WTC11 (cell line): ENCODE results near the gene RAD51. TPM values are rescaled to one million over a fixed set of nuclear protein-coding genes. Genes with fewer than 3 reads are reported as not detected.

Source experiments
- ATAC-seq: fragments of 200-7000 bp; cut with Tn5 transposase; 2 replicates; pipeline ENCODE4 v1.10.0; 2021; ENCODE audit warnings: mild to moderate bottlenecking, moderate library complexity
- CTCF ChIA-PET: fragments of 300-600 bp; sonication (Branson Sonifier 250); formaldehyde crosslinking; loops from one replicate; lab custom pipeline; 2021; ENCODE audit warnings: antibody characterized with exemption; lab: Charles Lee
- POLR2A ChIA-PET: fragments of 350-600 bp; sonication (Branson Sonifier 250); formaldehyde crosslinking; loops from one replicate; lab custom pipeline; 2021; ENCODE audit warnings: antibody characterized with exemption; lab: Charles Lee
- DNase-seq: peaks from one replicate; pipeline ENCODE4 v3.0.0; 2021; ENCODE audit warnings: low spot score
- H3K27ac Mint-ChIP-seq: 2 replicates; pipeline ENCODE4 v1.8.0; 2021; ENCODE audit warnings: mixed read lengths
- H3K27me3 Mint-ChIP-seq: 2 replicates; pipeline ENCODE4 v1.8.0; 2021; ENCODE audit warnings: low read depth, mild to moderate bottlenecking, moderate library complexity, mixed read lengths
- H3K36me3 Mint-ChIP-seq: 2 replicates; pipeline ENCODE4 v1.8.0; 2021; ENCODE audit warnings: mixed read lengths
- H3K4me1 Mint-ChIP-seq: 2 replicates; pipeline ENCODE4 v1.8.0; 2022; ENCODE audit warnings: mixed read lengths
- H3K4me3 Mint-ChIP-seq: 2 replicates; pipeline ENCODE4 v1.8.0; 2021; ENCODE audit warnings: mild to moderate bottlenecking, moderate library complexity, mixed read lengths
- H3K9me3 Mint-ChIP-seq: 2 replicates; pipeline ENCODE4 v1.8.0; 2021; ENCODE audit warnings: mixed read lengths
- ATF1 ChIP-seq: sonication (generic); formaldehyde crosslinking; IDR thresholded peaks from 2 replicates; pipeline ENCODE4 v1.8.1; 2023; ENCODE audit warnings: mild to moderate bottlenecking, moderate library complexity, missing genetic modification reagents
- E2F1 ChIP-seq: sonication (generic); formaldehyde crosslinking; IDR thresholded peaks from 2 replicates; pipeline ENCODE4 v1.8.0; 2022; ENCODE audit warnings: mild to moderate bottlenecking, missing genetic modification reagents
- FOXJ3 ChIP-seq: sonication (generic); formaldehyde crosslinking; IDR thresholded peaks from 2 replicates; pipeline ENCODE4 v1.9.0; 2021; ENCODE audit warnings: missing genetic modification reagents, mild to moderate bottlenecking, borderline replicate concordance
- FOXP4 ChIP-seq: sonication (generic); formaldehyde crosslinking; IDR thresholded peaks from 2 replicates; pipeline ENCODE4 v1.8.0; 2022; ENCODE audit warnings: mild to moderate bottlenecking, missing genetic modification reagents
- GRHL2 ChIP-seq: fragments of 250-450 bp; sonication (Bioruptor Pico); IDR thresholded peaks from 2 replicates; pipeline ENCODE4 v1.8.0; 2022; ENCODE audit warnings: mild to moderate bottlenecking, moderate library complexity; ENCODE audit not compliant: insufficient replicate concordance, severe bottlenecking
- GTF2I ChIP-seq: fragments of 250-450 bp; sonication (Bioruptor Pico); conservative IDR thresholded peaks from 2 replicates; pipeline ENCODE4 v1.4.0; 2021; ENCODE audit warnings: mild to moderate bottlenecking
- HMGA2 ChIP-seq: fragments of 250-450 bp; sonication (Bioruptor Pico); IDR thresholded peaks from 2 replicates; pipeline ENCODE4 v1.4.0; 2021; ENCODE audit warnings: mild to moderate bottlenecking, moderate library complexity
- JUN ChIP-seq: sonication (generic); formaldehyde crosslinking; IDR thresholded peaks from 2 replicates; pipeline ENCODE4 v1.8.0; 2023; ENCODE audit warnings: mild to moderate bottlenecking, missing genetic modification reagents
- MYBL2 ChIP-seq: sonication (generic); formaldehyde crosslinking; IDR thresholded peaks from 2 replicates; pipeline ENCODE4 v1.8.1; 2023; ENCODE audit warnings: mild to moderate bottlenecking, moderate library complexity, missing genetic modification reagents
- NFYB ChIP-seq: sonication (generic); formaldehyde crosslinking; conservative IDR thresholded peaks from 2 replicates; pipeline ENCODE4 v1.8.0; 2022; ENCODE audit warnings: low read depth, missing genetic modification reagents
- NR1H2 ChIP-seq: sonication (generic); formaldehyde crosslinking; IDR thresholded peaks from 2 replicates; pipeline ENCODE4 v1.9.0; 2021; ENCODE audit warnings: mild to moderate bottlenecking, moderate library complexity, missing genetic modification reagents
- NR3C1 ChIP-seq: sonication (generic); formaldehyde crosslinking; conservative IDR thresholded peaks from 2 replicates; pipeline ENCODE4 v1.8.1; 2023; ENCODE audit warnings: low read depth, mild to moderate bottlenecking, missing genetic modification reagents
- RORB ChIP-seq: fragments of 250-450 bp; sonication (Bioruptor Pico); IDR thresholded peaks from 2 replicates; pipeline ENCODE4 v1.9.0; 2021; ENCODE audit warnings: mild to moderate bottlenecking
- SOX15 ChIP-seq: fragments of 250-450 bp; sonication (Bioruptor Pico); IDR thresholded peaks from 2 replicates; pipeline ENCODE4 v1.9.0; 2021; ENCODE audit warnings: mild to moderate bottlenecking
- ZNF121 ChIP-seq: sonication (generic); formaldehyde crosslinking; IDR thresholded peaks from 2 replicates; pipeline ENCODE4 v1.8.0; 2023; ENCODE audit warnings: missing genetic modification reagents
- ZNF317 ChIP-seq: sonication (generic); formaldehyde crosslinking; IDR thresholded peaks from 2 replicates; pipeline ENCODE4 v1.8.1; 2023; ENCODE audit warnings: low read depth, mild to moderate bottlenecking, moderate library complexity, missing genetic modification reagents, borderline replicate concordance
- ZNF396 ChIP-seq: fragments of 250-450 bp; sonication (Bioruptor Pico); IDR thresholded peaks from 2 replicates; pipeline ENCODE4 v1.8.0; 2021; ENCODE audit warnings: mild to moderate bottlenecking, moderate library complexity, borderline replicate concordance
- ZNF416 ChIP-seq: fragments of 250-450 bp; sonication (Bioruptor Pico); IDR thresholded peaks from 2 replicates; pipeline ENCODE4 v1.9.0; 2021; ENCODE audit warnings: mild to moderate bottlenecking, inconsistent platforms
- ZNF671 ChIP-seq: fragments of 250-450 bp; sonication (Bioruptor Pico); IDR thresholded peaks from 2 replicates; pipeline ENCODE4 v1.8.0; 2021; ENCODE audit warnings: mild to moderate bottlenecking
- total RNA-seq: library from RNA; stranded (reverse); gene quantifications from 3 replicates; pipeline ENCODE4 v1.2.3, GENCODE V29; 2021
- TF ChIP-seq, protein P1 (sequence below): sonication (generic); formaldehyde crosslinking; IDR thresholded peaks from 2 replicates; pipeline ENCODE4 v1.8.0; 2023; ENCODE audit warnings: missing genetic modification reagents
- TF ChIP-seq, protein P2 (sequence below): sonication (generic); formaldehyde crosslinking; IDR thresholded peaks from 2 replicates; pipeline ENCODE4 v1.8.1; 2023; ENCODE audit warnings: mild to moderate bottlenecking, missing genetic modification reagents, moderate library complexity
- TF ChIP-seq, protein P3 (sequence below): sonication (generic); formaldehyde crosslinking; IDR thresholded peaks from 2 replicates; pipeline ENCODE4 v1.8.1; 2023; ENCODE audit warnings: mild to moderate bottlenecking, missing genetic modification reagents, borderline replicate concordance
- TF ChIP-seq, protein P4 (sequence below): sonication (generic); formaldehyde crosslinking; IDR thresholded peaks from 2 replicates; pipeline ENCODE4 v1.8.1; 2023; ENCODE audit warnings: mild to moderate bottlenecking, moderate library complexity, missing genetic modification reagents

RAD51 gene
- total RNA-seq, 1 experiment from 2014 or later = 36.4 TPM

DNA sequence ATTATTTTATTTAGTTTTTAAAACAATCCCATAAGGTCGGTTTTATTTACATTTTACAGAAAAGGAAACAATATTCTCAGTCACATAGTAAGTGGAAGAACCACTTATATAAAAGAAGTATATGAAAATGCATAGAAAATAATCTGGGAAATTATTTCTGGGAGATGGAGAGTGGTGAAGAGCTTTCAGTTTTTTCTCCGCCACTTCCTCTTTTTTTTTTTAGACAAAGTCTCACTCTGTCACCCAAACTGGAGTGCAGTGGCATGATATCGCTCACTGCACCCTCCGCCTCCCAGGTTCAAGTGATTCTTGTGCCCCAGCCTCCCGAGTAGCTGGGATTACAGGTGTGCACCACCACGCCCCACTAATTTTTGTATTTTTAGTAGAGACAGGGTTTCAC is 21.2 kb downstream of the RAD51 start (continued):
- TF ChIP-seq FOXP4 (CRISPR knock-in tag) (no peak), ZNF317 (CRISPR knock-in tag) (no peak), JUN (no peak), SOX15 (CRISPR knock-in tag) (no peak)

DNA sequence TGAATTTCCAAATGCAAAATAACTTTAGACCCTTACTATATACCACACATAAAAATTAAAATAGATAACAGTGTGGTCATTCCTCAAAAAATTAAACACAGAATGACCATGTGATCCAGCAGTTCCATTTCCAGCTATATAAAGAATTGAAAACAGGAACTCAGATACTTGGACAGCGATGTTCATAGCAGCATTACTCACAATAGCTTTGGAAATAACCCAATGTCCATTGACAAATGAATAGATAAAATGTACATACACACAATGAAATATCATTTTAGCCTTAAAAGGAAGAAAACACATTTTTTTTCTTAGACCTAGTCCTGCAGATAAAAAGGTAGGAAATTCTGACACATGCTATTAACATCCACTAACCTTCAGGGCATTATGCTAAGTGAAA is 26.7 kb downstream of the RAD51 start:
- no peaks in the 10 kb centered on the region for H3K27me3 Mint-ChIP-seq
- ChIA-PET CTCF (no interaction called here), POLR2A (no interaction called here)
- DNase-seq (no peak), ATAC-seq (no peak)
- H3K9me3 Mint-ChIP-seq = no peaks in the 10 kb centered on the region
- no peak overlapping the region; the same call in 1 of the 2 replicates for H3K27ac Mint-ChIP-seq
- TF ChIP-seq NR3C1 (CRISPR knock-in tag) (no peak), ZNF416 (no peak), ZNF317 (CRISPR knock-in tag) (no peak), NFYB (CRISPR knock-in tag) (no peak), RORB (CRISPR knock-in tag) (no peak), ZNF396 (no peak), ZNF121 (CRISPR knock-in tag) (no peak), E2F1 (no peak), GRHL2 (no peak), GTF2I (CRISPR knock-in tag) (no peak), ZNF671 (CRISPR knock-in tag) (no peak), HMGA2 (CRISPR knock-in tag) (no peak), ATF1 (CRISPR knock-in tag) (no peak), MYBL2 (CRISPR knock-in tag) (no peak), NR1H2 (CRISPR knock-in tag) (no peak), FOXJ3 (no peak)
- TF ChIP-seq, protein P1, sequence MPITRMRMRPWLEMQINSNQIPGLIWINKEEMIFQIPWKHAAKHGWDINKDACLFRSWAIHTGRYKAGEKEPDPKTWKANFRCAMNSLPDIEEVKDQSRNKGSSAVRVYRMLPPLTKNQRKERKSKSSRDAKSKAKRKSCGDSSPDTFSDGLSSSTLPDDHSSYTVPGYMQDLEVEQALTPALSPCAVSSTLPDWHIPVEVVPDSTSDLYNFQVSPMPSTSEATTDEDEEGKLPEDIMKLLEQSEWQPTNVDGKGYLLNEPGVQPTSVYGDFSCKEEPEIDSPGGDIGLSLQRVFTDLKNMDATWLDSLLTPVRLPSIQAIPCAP (CRISPR knock-in tag) = no peak
- TF ChIP-seq, protein P2, sequence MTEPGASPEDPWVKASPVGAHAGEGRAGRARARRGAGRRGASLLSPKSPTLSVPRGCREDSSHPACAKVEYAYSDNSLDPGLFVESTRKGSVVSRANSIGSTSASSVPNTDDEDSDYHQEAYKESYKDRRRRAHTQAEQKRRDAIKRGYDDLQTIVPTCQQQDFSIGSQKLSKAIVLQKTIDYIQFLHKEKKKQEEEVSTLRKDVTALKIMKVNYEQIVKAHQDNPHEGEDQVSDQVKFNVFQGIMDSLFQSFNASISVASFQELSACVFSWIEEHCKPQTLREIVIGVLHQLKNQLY (CRISPR knock-in tag) = no peak
- TF ChIP-seq, protein P3, sequence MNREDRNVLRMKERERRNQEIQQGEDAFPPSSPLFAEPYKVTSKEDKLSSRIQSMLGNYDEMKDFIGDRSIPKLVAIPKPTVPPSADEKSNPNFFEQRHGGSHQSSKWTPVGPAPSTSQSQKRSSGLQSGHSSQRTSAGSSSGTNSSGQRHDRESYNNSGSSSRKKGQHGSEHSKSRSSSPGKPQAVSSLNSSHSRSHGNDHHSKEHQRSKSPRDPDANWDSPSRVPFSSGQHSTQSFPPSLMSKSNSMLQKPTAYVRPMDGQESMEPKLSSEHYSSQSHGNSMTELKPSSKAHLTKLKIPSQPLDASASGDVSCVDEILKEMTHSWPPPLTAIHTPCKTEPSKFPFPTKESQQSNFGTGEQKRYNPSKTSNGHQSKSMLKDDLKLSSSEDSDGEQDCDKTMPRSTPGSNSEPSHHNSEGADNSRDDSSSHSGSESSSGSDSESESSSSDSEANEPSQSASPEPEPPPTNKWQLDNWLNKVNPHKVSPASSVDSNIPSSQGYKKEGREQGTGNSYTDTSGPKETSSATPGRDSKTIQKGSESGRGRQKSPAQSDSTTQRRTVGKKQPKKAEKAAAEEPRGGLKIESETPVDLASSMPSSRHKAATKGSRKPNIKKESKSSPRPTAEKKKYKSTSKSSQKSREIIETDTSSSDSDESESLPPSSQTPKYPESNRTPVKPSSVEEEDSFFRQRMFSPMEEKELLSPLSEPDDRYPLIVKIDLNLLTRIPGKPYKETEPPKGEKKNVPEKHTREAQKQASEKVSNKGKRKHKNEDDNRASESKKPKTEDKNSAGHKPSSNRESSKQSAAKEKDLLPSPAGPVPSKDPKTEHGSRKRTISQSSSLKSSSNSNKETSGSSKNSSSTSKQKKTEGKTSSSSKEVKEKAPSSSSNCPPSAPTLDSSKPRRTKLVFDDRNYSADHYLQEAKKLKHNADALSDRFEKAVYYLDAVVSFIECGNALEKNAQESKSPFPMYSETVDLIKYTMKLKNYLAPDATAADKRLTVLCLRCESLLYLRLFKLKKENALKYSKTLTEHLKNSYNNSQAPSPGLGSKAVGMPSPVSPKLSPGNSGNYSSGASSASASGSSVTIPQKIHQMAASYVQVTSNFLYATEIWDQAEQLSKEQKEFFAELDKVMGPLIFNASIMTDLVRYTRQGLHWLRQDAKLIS = no peak
- TF ChIP-seq, protein P4, sequence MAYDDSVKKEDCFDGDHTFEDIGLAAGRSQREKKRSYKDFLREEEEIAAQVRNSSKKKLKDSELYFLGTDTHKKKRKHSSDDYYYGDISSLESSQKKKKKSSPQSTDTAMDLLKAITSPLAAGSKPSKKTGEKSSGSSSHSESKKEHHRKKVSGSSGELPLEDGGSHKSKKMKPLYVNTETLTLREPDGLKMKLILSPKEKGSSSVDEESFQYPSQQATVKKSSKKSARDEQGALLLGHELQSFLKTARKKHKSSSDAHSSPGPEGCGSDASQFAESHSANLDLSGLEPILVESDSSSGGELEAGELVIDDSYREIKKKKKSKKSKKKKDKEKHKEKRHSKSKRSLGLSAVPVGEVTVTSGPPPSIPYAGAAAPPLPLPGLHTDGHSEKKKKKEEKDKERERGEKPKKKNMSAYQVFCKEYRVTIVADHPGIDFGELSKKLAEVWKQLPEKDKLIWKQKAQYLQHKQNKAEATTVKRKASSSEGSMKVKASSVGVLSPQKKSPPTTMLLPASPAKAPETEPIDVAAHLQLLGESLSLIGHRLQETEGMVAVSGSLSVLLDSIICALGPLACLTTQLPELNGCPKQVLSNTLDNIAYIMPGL = no peak
- no peak overlapping the region for H3K4me3 Mint-ChIP-seq
- no peaks in the 10 kb centered on the region for H3K4me1 Mint-ChIP-seq
- H3K36me3 Mint-ChIP-seq = peaks cover 22% of the 10 kb centered on the region
